HEK293 (cell line): ENCODE results near the gene MIER3.

Source experiments
- KLF10 ChIP-seq: fragments of 450-650 bp; IDR thresholded peaks from 2 replicates; pipeline ENCODE4 v1.5.1; 2018; ENCODE audit warnings: missing biosample characterization, mild to moderate bottlenecking, missing genetic modification characterization
- KLF9 ChIP-seq: fragments of 450-650 bp; formaldehyde crosslinking; IDR thresholded peaks from 2 replicates; pipeline ENCODE4 v1.5.1; 2016; ENCODE audit warnings: missing biosample characterization, missing genetic modification characterization, low read depth
- SALL2 ChIP-seq: fragments of 450-650 bp; formaldehyde crosslinking; IDR thresholded peaks from 2 replicates; pipeline ENCODE4 v1.5.0; 2017; ENCODE audit warnings: missing biosample characterization, mild to moderate bottlenecking, missing genetic modification characterization, borderline replicate concordance
- SCRT1 ChIP-seq: fragments of 450-650 bp; formaldehyde crosslinking; IDR thresholded peaks from 2 replicates; pipeline ENCODE4 v1.5.1; 2016; ENCODE audit warnings: missing biosample characterization, missing genetic modification characterization, borderline replicate concordance
- SP2 ChIP-seq: fragments of 450-650 bp; formaldehyde crosslinking; IDR thresholded peaks from 2 replicates; pipeline ENCODE4 v1.5.1; 2016; ENCODE audit warnings: missing biosample characterization, missing genetic modification characterization
- SP7 ChIP-seq: fragments of 450-650 bp; formaldehyde crosslinking; IDR thresholded peaks from 2 replicates; pipeline ENCODE4 v1.5.1; 2016; ENCODE audit warnings: missing biosample characterization, missing genetic modification characterization
- TRIM28 ChIP-seq: IDR thresholded peaks from 2 replicates; pipeline ENCODE4 v1.6.1; 2011; ENCODE audit warnings: low read length, control low read depth, borderline replicate concordance
- ZFP41 ChIP-seq: fragments of 450-650 bp; formaldehyde crosslinking; IDR thresholded peaks from 2 replicates; pipeline ENCODE4 v1.5.1; 2016; ENCODE audit warnings: missing biosample characterization, missing genetic modification characterization, borderline replicate concordance
- ZFP69B ChIP-seq: fragments of 450-650 bp; formaldehyde crosslinking; IDR thresholded peaks from 2 replicates; pipeline ENCODE4 v1.5.1; 2016; ENCODE audit warnings: missing biosample characterization, missing genetic modification characterization
- ZNF146 ChIP-seq: fragments of 450-650 bp; formaldehyde crosslinking; IDR thresholded peaks from 2 replicates; pipeline ENCODE4 v1.5.1; 2016; ENCODE audit warnings: missing biosample characterization, missing genetic modification characterization
- ZNF335 ChIP-seq: fragments of 450-650 bp; formaldehyde crosslinking; conservative IDR thresholded peaks from 2 replicates; pipeline ENCODE4 v1.5.1; 2016; ENCODE audit warnings: missing biosample characterization, missing genetic modification characterization
- ZNF433 ChIP-seq: fragments of 450-650 bp; formaldehyde crosslinking; IDR thresholded peaks from 2 replicates; pipeline ENCODE4 v1.5.1; 2016; ENCODE audit warnings: missing biosample characterization, missing genetic modification characterization, low read depth
- ZNF501 ChIP-seq: fragments of 450-650 bp; formaldehyde crosslinking; IDR thresholded peaks from 2 replicates; pipeline ENCODE4 v1.5.1; 2016; ENCODE audit warnings: missing biosample characterization, missing genetic modification characterization
- ZNF623 ChIP-seq: fragments of 450-650 bp; formaldehyde crosslinking; IDR thresholded peaks from 2 replicates; pipeline ENCODE4 v1.5.1; 2016; ENCODE audit warnings: missing biosample characterization, missing genetic modification characterization
- ZNF830 ChIP-seq: fragments of 450-650 bp; IDR thresholded peaks from 2 replicates; pipeline ENCODE4 v1.5.0; 2018; ENCODE audit warnings: missing biosample characterization, missing genetic modification characterization, low read depth, mild to moderate bottlenecking, moderate library complexity
- TF ChIP-seq, protein P1 (sequence below): fragments of 450-650 bp; formaldehyde crosslinking; IDR thresholded peaks from 2 replicates; pipeline ENCODE4 v1.5.1; 2016; ENCODE audit warnings: missing biosample characterization, missing genetic modification characterization
- TF ChIP-seq, protein P2 (sequence below): fragments of 450-650 bp; formaldehyde crosslinking; IDR thresholded peaks from 2 replicates; pipeline ENCODE4 v1.5.1; 2017; ENCODE audit warnings: missing biosample characterization, missing genetic modification characterization
- TF ChIP-seq, protein P3 (sequence below): fragments of 450-650 bp; formaldehyde crosslinking; IDR thresholded peaks from 2 replicates; pipeline ENCODE4 v1.5.1; 2016; ENCODE audit warnings: missing biosample characterization, missing genetic modification characterization
- TF ChIP-seq, protein P4 (sequence below): fragments of 450-650 bp; formaldehyde crosslinking; IDR thresholded peaks from 2 replicates; pipeline ENCODE4 v1.5.1; 2017; ENCODE audit warnings: missing biosample characterization, missing genetic modification characterization
- TF ChIP-seq, protein P5 (sequence below): fragments of 450-650 bp; formaldehyde crosslinking; IDR thresholded peaks from 2 replicates; pipeline ENCODE4 v1.5.1; 2017; ENCODE audit warnings: missing biosample characterization, mild to moderate bottlenecking, missing genetic modification characterization, moderate library complexity
- TF ChIP-seq, protein P6 (sequence below): fragments of 450-650 bp; formaldehyde crosslinking; IDR thresholded peaks from 2 replicates; pipeline ENCODE4 v1.5.1; 2016; ENCODE audit warnings: missing biosample characterization, missing genetic modification characterization
- TF ChIP-seq, protein P7 (sequence below): fragments of 450-650 bp; formaldehyde crosslinking; IDR thresholded peaks from 2 replicates; pipeline ENCODE4 v1.5.0; 2017; ENCODE audit warnings: missing biosample characterization, missing genetic modification characterization, borderline replicate concordance
- TF ChIP-seq, protein P8 (sequence below): fragments of 450-650 bp; formaldehyde crosslinking; IDR thresholded peaks from 2 replicates; pipeline ENCODE4 v1.5.1; 2016; ENCODE audit warnings: missing biosample characterization, missing genetic modification characterization

The MIER3 gene

DNA sequence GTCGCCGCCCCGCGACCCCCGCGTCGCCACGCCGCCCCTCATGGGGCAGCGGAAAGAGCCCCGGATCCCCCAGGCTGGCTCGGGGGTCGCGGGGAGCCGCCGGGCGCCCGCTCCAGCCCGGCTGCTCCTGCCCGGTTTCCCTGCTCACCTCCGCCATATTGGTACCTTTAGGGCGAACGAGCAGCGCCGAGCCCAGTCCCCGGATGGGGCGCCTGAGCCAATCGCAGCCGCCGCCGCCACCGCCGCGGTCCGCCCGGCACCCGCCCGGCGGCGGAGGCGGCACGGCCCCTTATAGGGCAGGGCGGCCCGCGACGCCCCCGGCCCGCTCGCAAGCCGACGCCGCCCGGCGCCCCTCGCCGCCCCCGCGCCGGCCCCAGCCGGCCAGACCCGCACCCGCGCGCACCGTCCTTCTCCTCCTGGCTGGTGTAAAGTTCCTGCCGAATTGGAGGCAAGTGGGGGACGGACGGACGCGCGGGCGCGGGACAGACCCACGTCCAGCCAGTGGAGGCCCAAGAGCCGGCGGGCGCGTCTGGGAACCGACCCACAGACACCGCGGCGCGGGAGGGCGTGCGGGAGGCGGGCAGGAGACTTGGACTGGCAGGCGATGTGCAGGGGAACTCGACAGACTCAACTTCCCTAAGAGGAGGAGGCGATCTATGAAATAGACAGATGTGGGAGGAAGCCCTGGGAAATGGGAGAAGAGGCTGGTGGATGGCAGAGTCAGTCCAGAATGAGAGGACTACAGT, at the start of gene MIER3 (continued):
- TF ChIP-seq, protein P1, sequence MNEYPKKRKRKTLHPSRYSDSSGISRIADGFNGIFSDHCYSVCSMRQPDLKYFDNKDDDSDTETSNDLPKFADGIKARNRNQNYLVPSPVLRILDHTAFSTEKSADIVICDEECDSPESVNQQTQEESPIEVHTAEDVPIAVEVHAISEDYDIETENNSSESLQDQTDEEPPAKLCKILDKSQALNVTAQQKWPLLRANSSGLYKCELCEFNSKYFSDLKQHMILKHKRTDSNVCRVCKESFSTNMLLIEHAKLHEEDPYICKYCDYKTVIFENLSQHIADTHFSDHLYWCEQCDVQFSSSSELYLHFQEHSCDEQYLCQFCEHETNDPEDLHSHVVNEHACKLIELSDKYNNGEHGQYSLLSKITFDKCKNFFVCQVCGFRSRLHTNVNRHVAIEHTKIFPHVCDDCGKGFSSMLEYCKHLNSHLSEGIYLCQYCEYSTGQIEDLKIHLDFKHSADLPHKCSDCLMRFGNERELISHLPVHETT (tag by site-specific recombination): no peak
- TF ChIP-seq KLF9 (tag by site-specific recombination) (no peak), TRIM28 (no peak), ZFP69B (tag by site-specific recombination) (no peak), SP7 (0 out of 2 replicates have a peak, but pooled peaks have one; percentile 14), ZNF830 (no peak), SP2 (tag by site-specific recombination) (peak; percentile 67), ZNF433 (tag by site-specific recombination) (no peak), ZNF623 (tag by site-specific recombination) (no peak), SCRT1 (tag by site-specific recombination) (no peak), ZNF501 (tag by site-specific recombination) (peak; percentile 47; the same call in 1 of the 2 replicates), SALL2 (tag by site-specific recombination) (no peak), ZNF146 (no peak), KLF10 (tag by site-specific recombination) (no peak), ZNF335 (peak; percentile 96), ZFP41 (tag by site-specific recombination) (no peak)
- TF ChIP-seq, protein P2, sequence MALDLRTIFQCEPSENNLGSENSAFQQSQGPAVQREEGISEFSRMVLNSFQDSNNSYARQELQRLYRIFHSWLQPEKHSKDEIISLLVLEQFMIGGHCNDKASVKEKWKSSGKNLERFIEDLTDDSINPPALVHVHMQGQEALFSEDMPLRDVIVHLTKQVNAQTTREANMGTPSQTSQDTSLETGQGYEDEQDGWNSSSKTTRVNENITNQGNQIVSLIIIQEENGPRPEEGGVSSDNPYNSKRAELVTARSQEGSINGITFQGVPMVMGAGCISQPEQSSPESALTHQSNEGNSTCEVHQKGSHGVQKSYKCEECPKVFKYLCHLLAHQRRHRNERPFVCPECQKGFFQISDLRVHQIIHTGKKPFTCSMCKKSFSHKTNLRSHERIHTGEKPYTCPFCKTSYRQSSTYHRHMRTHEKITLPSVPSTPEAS (tag by site-specific recombination): no peak
- TF ChIP-seq, protein P3, sequence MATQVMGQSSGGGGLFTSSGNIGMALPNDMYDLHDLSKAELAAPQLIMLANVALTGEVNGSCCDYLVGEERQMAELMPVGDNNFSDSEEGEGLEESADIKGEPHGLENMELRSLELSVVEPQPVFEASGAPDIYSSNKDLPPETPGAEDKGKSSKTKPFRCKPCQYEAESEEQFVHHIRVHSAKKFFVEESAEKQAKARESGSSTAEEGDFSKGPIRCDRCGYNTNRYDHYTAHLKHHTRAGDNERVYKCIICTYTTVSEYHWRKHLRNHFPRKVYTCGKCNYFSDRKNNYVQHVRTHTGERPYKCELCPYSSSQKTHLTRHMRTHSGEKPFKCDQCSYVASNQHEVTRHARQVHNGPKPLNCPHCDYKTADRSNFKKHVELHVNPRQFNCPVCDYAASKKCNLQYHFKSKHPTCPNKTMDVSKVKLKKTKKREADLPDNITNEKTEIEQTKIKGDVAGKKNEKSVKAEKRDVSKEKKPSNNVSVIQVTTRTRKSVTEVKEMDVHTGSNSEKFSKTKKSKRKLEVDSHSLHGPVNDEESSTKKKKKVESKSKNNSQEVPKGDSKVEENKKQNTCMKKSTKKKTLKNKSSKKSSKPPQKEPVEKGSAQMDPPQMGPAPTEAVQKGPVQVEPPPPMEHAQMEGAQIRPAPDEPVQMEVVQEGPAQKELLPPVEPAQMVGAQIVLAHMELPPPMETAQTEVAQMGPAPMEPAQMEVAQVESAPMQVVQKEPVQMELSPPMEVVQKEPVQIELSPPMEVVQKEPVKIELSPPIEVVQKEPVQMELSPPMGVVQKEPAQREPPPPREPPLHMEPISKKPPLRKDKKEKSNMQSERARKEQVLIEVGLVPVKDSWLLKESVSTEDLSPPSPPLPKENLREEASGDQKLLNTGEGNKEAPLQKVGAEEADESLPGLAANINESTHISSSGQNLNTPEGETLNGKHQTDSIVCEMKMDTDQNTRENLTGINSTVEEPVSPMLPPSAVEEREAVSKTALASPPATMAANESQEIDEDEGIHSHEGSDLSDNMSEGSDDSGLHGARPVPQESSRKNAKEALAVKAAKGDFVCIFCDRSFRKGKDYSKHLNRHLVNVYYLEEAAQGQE (tag by site-specific recombination): no peak
- TF ChIP-seq, protein P4, sequence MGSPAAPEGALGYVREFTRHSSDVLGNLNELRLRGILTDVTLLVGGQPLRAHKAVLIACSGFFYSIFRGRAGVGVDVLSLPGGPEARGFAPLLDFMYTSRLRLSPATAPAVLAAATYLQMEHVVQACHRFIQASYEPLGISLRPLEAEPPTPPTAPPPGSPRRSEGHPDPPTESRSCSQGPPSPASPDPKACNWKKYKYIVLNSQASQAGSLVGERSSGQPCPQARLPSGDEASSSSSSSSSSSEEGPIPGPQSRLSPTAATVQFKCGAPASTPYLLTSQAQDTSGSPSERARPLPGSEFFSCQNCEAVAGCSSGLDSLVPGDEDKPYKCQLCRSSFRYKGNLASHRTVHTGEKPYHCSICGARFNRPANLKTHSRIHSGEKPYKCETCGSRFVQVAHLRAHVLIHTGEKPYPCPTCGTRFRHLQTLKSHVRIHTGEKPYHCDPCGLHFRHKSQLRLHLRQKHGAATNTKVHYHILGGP (tag by site-specific recombination): no peak
- TF ChIP-seq, protein P5, sequence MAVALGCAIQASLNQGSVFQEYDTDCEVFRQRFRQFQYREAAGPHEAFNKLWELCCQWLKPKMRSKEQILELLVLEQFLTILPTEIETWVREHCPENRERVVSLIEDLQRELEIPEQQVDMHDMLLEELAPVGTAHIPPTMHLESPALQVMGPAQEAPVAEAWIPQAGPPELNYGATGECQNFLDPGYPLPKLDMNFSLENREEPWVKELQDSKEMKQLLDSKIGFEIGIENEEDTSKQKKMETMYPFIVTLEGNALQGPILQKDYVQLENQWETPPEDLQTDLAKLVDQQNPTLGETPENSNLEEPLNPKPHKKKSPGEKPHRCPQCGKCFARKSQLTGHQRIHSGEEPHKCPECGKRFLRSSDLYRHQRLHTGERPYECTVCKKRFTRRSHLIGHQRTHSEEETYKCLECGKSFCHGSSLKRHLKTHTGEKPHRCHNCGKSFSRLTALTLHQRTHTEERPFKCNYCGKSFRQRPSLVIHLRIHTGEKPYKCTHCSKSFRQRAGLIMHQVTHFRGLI (tag by site-specific recombination): no peak
- TF ChIP-seq, protein P6, sequence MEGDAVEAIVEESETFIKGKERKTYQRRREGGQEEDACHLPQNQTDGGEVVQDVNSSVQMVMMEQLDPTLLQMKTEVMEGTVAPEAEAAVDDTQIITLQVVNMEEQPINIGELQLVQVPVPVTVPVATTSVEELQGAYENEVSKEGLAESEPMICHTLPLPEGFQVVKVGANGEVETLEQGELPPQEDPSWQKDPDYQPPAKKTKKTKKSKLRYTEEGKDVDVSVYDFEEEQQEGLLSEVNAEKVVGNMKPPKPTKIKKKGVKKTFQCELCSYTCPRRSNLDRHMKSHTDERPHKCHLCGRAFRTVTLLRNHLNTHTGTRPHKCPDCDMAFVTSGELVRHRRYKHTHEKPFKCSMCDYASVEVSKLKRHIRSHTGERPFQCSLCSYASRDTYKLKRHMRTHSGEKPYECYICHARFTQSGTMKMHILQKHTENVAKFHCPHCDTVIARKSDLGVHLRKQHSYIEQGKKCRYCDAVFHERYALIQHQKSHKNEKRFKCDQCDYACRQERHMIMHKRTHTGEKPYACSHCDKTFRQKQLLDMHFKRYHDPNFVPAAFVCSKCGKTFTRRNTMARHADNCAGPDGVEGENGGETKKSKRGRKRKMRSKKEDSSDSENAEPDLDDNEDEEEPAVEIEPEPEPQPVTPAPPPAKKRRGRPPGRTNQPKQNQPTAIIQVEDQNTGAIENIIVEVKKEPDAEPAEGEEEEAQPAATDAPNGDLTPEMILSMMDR (tag by site-specific recombination): peak; percentile 43
- TF ChIP-seq, protein P7, sequence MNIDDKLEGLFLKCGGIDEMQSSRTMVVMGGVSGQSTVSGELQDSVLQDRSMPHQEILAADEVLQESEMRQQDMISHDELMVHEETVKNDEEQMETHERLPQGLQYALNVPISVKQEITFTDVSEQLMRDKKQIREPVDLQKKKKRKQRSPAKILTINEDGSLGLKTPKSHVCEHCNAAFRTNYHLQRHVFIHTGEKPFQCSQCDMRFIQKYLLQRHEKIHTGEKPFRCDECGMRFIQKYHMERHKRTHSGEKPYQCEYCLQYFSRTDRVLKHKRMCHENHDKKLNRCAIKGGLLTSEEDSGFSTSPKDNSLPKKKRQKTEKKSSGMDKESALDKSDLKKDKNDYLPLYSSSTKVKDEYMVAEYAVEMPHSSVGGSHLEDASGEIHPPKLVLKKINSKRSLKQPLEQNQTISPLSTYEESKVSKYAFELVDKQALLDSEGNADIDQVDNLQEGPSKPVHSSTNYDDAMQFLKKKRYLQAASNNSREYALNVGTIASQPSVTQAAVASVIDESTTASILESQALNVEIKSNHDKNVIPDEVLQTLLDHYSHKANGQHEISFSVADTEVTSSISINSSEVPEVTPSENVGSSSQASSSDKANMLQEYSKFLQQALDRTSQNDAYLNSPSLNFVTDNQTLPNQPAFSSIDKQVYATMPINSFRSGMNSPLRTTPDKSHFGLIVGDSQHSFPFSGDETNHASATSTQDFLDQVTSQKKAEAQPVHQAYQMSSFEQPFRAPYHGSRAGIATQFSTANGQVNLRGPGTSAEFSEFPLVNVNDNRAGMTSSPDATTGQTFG (tag by site-specific recombination): no peak
- TF ChIP-seq, protein P8, sequence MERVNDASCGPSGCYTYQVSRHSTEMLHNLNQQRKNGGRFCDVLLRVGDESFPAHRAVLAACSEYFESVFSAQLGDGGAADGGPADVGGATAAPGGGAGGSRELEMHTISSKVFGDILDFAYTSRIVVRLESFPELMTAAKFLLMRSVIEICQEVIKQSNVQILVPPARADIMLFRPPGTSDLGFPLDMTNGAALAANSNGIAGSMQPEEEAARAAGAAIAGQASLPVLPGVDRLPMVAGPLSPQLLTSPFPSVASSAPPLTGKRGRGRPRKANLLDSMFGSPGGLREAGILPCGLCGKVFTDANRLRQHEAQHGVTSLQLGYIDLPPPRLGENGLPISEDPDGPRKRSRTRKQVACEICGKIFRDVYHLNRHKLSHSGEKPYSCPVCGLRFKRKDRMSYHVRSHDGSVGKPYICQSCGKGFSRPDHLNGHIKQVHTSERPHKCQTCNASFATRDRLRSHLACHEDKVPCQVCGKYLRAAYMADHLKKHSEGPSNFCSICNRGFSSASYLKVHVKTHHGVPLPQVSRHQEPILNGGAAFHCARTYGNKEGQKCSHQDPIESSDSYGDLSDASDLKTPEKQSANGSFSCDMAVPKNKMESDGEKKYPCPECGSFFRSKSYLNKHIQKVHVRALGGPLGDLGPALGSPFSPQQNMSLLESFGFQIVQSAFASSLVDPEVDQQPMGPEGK (tag by site-specific recombination): peak; percentile 61; the same call in 1 of the 2 replicates
